ENCODE data around the gene PRKG1. TPM values are rescaled to one million over a fixed set of nuclear protein-coding genes. Genes with fewer than 3 reads are reported as not detected.

PRKG1 gene
- total and polyA plus RNA-seq, 2 donors from 2014 or later: 3.6 to 14.8 TPM

DNA sequence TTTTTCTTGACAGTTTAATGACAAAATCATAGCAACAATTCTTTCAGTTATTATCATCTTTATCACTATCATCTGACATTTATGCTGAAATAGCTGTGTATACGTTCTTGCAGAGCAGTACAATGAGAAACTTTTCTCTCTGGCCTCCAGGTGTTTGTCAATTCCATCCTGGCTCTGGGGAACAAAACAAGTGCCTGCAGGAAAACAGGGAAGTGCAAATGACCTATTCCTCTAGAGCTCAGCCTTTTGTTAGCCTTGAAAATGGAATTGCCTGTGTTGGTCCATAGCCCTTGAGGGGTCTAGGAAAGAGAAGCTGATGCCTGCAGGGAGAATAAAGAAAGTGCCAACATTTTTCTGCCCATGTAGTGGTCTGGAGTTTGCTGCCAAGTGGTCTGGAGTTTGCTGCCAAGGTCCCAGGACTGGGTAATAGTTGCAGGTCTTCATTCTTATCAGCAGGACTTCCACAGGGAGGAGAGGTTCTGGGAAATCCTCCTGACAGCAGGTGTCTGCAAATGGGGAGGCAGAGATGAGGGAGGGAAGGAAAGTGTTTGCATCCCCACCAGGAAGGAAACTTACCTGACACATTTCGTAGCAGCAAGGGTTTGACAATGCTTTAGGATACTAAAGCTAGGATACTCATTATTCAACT, 635.2 kb downstream of the PRKG1 start:
- intact Hi-C loops (cut with DNase I): no loop called here
- no peaks in the 10 kb centered on the region for H3K27me3 ChIP-seq (ENCODE audit: control insufficient read depth, insufficient read depth, low read length)
- no peak overlapping the region for H3K9ac ChIP-seq (ENCODE audit: low read length in 3 of 3)
- TF ChIP-seq, protein P1, sequence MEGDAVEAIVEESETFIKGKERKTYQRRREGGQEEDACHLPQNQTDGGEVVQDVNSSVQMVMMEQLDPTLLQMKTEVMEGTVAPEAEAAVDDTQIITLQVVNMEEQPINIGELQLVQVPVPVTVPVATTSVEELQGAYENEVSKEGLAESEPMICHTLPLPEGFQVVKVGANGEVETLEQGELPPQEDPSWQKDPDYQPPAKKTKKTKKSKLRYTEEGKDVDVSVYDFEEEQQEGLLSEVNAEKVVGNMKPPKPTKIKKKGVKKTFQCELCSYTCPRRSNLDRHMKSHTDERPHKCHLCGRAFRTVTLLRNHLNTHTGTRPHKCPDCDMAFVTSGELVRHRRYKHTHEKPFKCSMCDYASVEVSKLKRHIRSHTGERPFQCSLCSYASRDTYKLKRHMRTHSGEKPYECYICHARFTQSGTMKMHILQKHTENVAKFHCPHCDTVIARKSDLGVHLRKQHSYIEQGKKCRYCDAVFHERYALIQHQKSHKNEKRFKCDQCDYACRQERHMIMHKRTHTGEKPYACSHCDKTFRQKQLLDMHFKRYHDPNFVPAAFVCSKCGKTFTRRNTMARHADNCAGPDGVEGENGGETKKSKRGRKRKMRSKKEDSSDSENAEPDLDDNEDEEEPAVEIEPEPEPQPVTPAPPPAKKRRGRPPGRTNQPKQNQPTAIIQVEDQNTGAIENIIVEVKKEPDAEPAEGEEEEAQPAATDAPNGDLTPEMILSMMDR (IDR thresholded peaks at IDR 0.05; ENCODE audit: borderline replicate concordance, extremely low read depth, insufficient read depth): no peak
- no peak overlapping the region for H3K27ac ChIP-seq (ENCODE audit: low read depth in 2 of 2, low read length in 2 of 2)
- DNase-seq (no peak), FAIRE-seq (no peak)
- H3K36me3 ChIP-seq (ENCODE audit: control insufficient read depth in 2 of 3, insufficient read depth in 3 of 3, low read length in 3 of 3): no peaks in the 10 kb centered on the region
- no peaks in the 10 kb centered on the region for H3K9me3 ChIP-seq (ENCODE audit: control insufficient read depth in 2 of 3, insufficient read depth in 1 of 3, low read length in 3 of 3)
- H3K4me3 ChIP-seq (ENCODE audit: low read length in 3 of 3): no peak overlapping the region
- H3K4me1 ChIP-seq (ENCODE audit: control insufficient read depth in 2 of 3, insufficient read depth in 2 of 3, low read depth in 1 of 3, low read length in 3 of 3): no peaks in the 10 kb centered on the region

DNA sequence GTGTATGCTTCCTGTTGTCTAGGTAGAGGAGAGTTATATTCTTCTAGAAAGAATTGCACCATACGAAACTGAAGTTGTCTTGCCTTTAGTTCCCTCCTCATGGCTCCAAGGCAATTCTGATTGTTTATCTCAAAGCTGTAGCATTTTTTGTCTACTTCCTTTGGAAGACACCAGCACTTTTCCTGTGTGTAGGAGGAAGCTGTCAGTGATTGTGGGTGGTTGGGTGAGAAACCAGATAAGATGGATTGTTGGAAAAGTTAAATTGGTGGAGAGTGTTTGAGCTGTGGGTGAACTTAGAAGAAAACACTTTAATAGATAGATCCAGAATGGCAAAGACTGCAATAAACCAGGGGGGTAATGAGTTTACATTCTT, 637.2 kb downstream of the PRKG1 start:
- DNase-seq (no peak), FAIRE-seq (no peak)
- Histone ChIP-seq H3K4me3 (ENCODE audit: low read length in 3 of 3) (no peak overlapping the region), H3K9me3 (ENCODE audit: control insufficient read depth in 2 of 3, insufficient read depth in 1 of 3, low read length in 3 of 3) (no peaks in the 10 kb centered on the region), H3K4me1 (ENCODE audit: control insufficient read depth in 2 of 3, insufficient read depth in 2 of 3, low read depth in 1 of 3, low read length in 3 of 3) (no peaks in the 10 kb centered on the region), H3K27me3 (ENCODE audit: control insufficient read depth, insufficient read depth, low read length) (no peaks in the 10 kb centered on the region), H3K9ac (ENCODE audit: low read length in 3 of 3) (no peak overlapping the region), H3K36me3 (ENCODE audit: control insufficient read depth in 2 of 3, insufficient read depth in 3 of 3, low read length in 3 of 3) (no peaks in the 10 kb centered on the region), H3K27ac (ENCODE audit: low read depth in 2 of 2, low read length in 2 of 2) (no peak overlapping the region)
- TF ChIP-seq, protein P1 (IDR thresholded peaks at IDR 0.05; ENCODE audit: borderline replicate concordance, extremely low read depth, insufficient read depth): no peak
- intact Hi-C loops (cut with DNase I): no loop called here

DNA sequence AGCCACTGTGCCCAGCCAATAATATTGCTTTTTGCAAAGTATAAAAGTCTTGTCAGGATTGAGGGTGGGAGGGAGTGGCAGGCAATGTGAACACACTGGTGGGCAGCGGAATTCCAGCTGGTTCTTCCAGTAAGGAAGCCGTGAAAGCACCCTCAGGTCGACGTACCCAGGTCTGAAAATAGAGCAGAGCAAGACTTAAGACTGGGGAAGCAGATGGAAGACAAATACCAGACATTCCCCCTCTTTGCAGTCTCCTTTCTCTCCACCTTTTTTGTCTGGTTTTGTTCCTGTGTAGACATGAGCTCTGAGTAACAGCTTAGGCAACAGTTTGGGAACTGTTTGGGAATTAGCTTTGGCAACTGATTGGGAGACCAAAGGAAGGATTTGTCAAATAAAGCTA, 642.7 kb downstream of the PRKG1 start:
- DNase-seq (no peak), FAIRE-seq (no peak)
- TF ChIP-seq, protein P1 (IDR thresholded peaks at IDR 0.05; ENCODE audit: borderline replicate concordance, extremely low read depth, insufficient read depth): no peak
- no peaks in the 10 kb centered on the region for H3K4me1 ChIP-seq (ENCODE audit: control insufficient read depth in 2 of 3, insufficient read depth in 2 of 3, low read depth in 1 of 3, low read length in 3 of 3)
- intact Hi-C loops (cut with DNase I): no loop called here
- H3K9ac ChIP-seq (ENCODE audit: low read length in 3 of 3): no peak overlapping the region
- no peaks in the 10 kb centered on the region for H3K36me3 ChIP-seq (ENCODE audit: control insufficient read depth in 2 of 3, insufficient read depth in 3 of 3, low read length in 3 of 3)
- H3K9me3 ChIP-seq (ENCODE audit: control insufficient read depth in 2 of 3, insufficient read depth in 1 of 3, low read length in 3 of 3): no peaks in the 10 kb centered on the region
- H3K27me3 ChIP-seq (ENCODE audit: control insufficient read depth, insufficient read depth, low read length): no peaks in the 10 kb centered on the region
- no peak overlapping the region for H3K27ac ChIP-seq (ENCODE audit: low read depth in 2 of 2, low read length in 2 of 2)
- no peak overlapping the region for H3K4me3 ChIP-seq (ENCODE audit: low read length in 3 of 3)

DNA sequence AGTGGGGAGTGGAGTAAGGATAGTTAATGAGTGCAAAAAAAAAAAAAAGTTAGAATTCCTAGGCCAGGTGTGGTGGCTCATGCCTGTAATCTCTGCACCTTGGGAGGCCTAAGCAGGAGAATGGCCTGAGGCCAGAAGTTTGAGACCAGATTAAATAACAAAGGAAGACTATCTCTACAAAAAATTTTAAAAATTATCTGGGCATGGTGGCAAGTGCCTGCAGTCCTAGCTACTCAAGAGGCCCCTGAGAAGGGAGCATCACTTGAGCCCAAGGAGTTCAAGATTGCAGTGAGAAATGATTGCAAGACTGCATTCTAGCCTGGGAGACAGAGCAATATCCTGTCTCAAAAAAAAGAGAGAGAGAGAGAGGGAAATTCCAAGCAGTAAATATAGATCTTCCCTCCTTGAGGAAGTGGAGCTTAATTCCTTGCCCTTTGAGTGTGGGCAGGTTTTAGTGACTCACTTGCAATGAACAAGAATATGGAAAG, 644.6 kb downstream of the PRKG1 start:
- H3K27ac ChIP-seq (ENCODE audit: low read depth in 2 of 2, low read length in 2 of 2): no peak overlapping the region
- no peak overlapping the region for H3K9ac ChIP-seq (ENCODE audit: low read length in 3 of 3)
- DNase-seq: no peak
- H3K27me3 ChIP-seq (ENCODE audit: control insufficient read depth, insufficient read depth, low read length): no peaks in the 10 kb centered on the region
- TF ChIP-seq, protein P1 (IDR thresholded peaks at IDR 0.05; ENCODE audit: borderline replicate concordance, extremely low read depth, insufficient read depth): no peak
- H3K4me3 ChIP-seq (ENCODE audit: low read length in 3 of 3): no peak overlapping the region
- H3K9me3 ChIP-seq (ENCODE audit: control insufficient read depth in 2 of 3, insufficient read depth in 1 of 3, low read length in 3 of 3): no peaks in the 10 kb centered on the region
- FAIRE-seq: no peak
- intact Hi-C loops (cut with DNase I): no loop called here
- no peaks in the 10 kb centered on the region for H3K4me1 ChIP-seq (ENCODE audit: control insufficient read depth in 2 of 3, insufficient read depth in 2 of 3, low read depth in 1 of 3, low read length in 3 of 3)
- H3K36me3 ChIP-seq (ENCODE audit: control insufficient read depth in 2 of 3, insufficient read depth in 3 of 3, low read length in 3 of 3): no peaks in the 10 kb centered on the region
